GM21528 (cell line): Measurements from ENCODE around the gene FAM169A.
"Not testable (repeated sequence)": the region's sequence is repeated elsewhere in the genome, so short reads cannot be mapped to it uniquely, and the experiment has no call there.

ENCODE experiments used
- ATAC-seq: cut with Tn5 transposase; IDR thresholded peaks from one replicate; pipeline ENCODE4 v1.9.1; 2021; ENCODE audit warnings: mild to moderate bottlenecking, moderate library complexity; ENCODE audit not compliant: unreplicated experiment, low FRiP score

The FAM169A gene

GRCh38 chr5:74865804-74866595 lies at the start of gene FAM169A:
Gene FAM169A (minus strand): TSS chr5:74866387. CDS start chr5:74841676, 24,711 bp downstream.
- ATAC-seq, result peak; percentile 59

DNA sequence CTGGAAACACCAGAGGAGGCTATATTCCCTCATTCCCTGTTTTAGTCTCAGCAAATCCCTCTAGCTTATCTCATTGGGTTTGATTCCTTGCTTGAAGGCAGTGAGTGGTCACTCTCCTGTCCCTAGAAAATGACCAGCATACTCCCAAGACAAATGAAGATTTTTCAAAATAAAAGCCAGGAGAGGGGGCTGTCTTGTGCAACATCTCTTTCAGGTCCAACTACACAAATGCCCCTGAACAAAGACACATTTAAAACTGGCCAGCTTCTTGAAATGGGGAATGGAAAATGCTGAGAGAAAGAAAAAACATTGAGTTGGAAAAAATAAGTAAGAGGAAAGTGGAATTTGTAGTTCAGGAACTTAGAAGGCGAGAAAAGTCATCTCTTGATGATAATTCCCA lies 49.3 kb upstream of the FAM169A start:
- no peak for ATAC-seq

DNA sequence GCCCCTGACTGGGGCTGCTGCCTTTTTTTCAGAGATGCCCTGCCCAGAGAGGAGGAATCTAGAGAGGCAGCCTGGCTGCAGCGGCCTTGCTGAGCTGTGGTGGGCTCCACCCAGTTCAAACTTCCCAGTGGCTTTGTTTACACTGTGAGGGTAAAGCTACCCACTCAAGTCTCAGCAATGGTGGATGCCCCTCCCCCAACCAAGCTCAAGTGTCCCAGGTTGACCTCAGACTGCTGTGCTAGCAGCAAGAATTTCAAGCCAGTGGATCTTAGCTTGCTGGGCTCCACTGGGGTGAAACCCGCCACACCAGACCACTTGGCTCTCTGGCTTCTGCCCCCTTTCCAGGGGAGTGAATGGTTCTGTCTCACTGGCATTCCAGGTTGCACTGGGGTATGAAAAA lies 45.2 kb upstream of the FAM169A start:
- not testable (repeated sequence) for ATAC-seq

GRCh38 chr5:74909888-74910287 lies 43.7 kb upstream of the FAM169A start:
- not testable (repeated sequence) for ATAC-seq

GRCh38 chr5:74908237-74908636 lies 42.0 kb upstream of the FAM169A start:
- not testable (repeated sequence) for ATAC-seq

GRCh38 chr5:74904713-74905112 lies 38.5 kb upstream of the FAM169A start:
- ATAC-seq, result not testable (repeated sequence)

GRCh38 chr5:74903165-74903787 lies 37.1 kb upstream of the FAM169A start:
- ATAC-seq, result no peak

DNA sequence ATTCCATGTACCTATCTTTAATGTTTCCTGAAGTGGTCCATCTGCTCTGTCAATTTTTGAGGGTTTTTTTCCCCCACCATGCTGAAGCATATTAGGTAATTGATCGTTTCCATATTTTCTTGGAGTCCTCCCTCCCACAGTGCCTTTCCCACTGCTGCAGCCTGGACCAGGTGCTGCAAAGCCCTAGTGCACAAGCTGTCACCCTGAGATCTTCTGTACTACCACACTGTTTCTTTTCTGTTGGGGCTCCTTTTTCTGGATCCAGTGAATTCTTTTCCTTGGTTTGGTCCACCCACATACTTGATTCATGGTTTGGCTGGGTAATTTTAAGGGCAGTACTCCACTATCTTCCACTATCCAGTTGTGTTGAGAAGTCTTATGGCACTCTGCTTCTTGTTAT lies 30.9 kb upstream of the FAM169A start:
- ATAC-seq, result no peak

- ATAC-seq, result no peak
Observed at GRCh38 chr5:74895906-74896305, 29.7 kb upstream of the FAM169A start.

- no peak for ATAC-seq
Observed at GRCh38 chr5:74894351-74894750, 28.2 kb upstream of the FAM169A start.

GRCh38 chr5:74892921-74893320 lies 26.7 kb upstream of the FAM169A start:
- ATAC-seq, result no peak

DNA sequence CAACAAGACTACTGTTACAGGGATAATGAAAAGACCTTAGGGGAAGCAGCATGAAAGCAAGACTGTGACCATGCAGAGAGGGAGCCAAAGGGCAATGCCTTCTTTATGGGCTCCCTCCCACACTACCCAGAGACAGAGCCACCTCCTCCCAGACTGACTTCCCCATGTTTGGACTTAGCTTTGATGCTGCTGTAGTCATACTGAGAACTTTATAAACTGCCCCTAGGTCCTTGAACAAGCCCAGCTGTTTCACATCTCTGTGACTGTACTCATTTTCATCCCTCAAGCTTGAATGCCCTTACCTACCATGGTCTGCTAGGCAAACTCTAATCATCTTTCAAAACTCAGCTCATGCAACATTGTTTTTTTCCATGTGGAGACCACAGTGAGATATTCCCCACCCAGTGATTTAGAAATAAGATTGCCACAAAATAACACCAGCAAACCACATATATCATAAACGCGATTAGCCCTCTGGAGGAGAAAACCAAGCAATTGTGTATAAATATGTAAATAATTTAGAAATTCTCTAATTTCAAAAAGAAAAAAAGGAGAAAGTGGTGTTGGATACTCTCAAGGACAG lies 23.4 kb upstream of the FAM169A start:
- ATAC-seq, result peak; percentile 58

GRCh38 chr5:74888117-74888516 lies 21.9 kb upstream of the FAM169A start:
- no peak for ATAC-seq

DNA sequence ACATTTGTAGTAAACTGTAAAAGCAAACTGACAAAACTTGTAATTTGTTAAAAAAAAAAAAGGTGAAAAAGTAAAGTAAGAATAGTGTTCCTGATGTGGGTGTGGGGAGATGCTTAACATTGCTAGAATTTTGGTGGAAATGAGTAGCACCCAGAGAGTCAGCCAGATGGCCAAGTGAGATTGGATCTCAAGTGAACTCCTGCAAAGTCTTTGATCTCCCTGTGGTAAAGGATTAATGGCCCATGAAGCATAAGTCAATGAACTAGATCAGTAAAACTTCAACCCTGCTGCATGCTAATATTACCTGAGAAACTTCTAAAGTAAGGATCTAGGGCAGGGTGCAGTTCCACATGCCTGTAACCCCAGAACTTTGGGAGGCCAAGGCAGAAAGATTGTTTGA lies 19.0 kb upstream of the FAM169A start:
- ATAC-seq, result no peak

GRCh38 chr5:74882379-74883134 lies 16.4 kb upstream of the FAM169A start:
- ATAC-seq, result not testable (repeated sequence)

DNA sequence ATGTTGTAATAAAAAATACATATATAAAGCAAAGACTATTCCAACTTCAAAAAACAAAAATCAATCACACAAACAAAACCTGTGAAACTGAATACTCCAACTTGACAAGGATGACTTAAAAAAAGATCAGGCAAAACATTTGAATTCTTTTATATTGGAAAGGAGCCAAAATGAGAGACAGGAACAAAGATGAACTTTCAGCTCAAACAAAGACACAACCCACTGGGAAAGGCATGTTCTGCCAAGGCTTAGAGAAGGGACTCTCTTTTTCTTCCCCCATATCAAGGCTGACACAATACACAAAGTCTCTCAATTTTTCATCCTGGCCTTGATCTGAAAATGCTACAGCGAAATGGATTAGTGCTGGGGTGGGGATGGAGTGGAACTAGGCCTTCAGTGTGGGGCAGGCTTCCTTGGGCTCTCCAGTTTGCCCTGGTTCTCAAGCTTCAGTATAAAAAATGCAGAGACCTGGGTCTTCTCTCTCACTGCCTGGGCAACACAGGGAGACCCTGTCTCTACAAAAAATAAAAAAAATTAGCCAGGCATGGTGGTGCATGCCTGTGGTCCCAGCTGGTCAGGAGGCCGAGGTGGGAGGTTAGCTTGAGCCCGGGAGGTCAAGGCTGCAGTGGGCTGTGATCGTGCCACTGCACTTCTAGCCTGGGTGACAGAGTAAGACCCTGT lies 11.6 kb upstream of the FAM169A start:
- no peak for ATAC-seq

DNA sequence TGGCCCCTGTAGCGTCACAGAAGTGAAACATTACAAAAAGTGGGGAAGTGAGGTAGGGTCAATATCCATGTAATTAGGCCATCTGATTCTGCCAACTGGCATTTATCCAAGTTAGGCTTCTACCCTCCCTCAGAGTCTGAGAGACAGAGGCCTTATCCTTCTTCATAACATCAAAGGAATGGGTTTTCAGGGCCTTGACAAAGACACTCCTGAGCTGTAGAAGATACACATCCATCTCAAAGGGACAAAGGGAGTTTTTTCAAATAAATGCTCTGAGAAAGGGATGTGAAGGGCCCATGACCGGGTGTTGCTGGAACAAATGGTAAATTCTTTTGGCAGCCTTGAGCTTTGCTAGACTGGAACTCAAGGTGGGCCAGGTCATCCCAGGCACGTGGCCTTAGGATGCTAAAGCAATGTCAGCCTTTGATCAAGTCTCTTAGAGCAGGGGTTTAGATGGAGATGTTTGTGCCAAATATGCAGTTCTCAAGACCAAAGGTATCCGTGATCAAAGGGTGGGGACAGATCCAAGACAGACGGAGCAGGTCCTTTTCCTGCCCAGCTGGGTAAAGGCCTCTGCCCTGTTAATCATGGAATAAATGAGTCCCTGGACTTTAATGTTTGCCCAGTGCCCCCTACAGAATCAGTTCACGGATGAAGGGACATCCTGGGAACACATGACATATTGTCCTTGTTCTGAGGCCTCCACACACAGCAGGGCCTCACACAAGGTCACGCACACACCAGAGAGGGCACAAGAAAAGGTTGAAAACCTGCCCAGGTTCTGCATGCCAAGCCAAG lies 10.0 kb upstream of the FAM169A start:
- no peak for ATAC-seq

DNA sequence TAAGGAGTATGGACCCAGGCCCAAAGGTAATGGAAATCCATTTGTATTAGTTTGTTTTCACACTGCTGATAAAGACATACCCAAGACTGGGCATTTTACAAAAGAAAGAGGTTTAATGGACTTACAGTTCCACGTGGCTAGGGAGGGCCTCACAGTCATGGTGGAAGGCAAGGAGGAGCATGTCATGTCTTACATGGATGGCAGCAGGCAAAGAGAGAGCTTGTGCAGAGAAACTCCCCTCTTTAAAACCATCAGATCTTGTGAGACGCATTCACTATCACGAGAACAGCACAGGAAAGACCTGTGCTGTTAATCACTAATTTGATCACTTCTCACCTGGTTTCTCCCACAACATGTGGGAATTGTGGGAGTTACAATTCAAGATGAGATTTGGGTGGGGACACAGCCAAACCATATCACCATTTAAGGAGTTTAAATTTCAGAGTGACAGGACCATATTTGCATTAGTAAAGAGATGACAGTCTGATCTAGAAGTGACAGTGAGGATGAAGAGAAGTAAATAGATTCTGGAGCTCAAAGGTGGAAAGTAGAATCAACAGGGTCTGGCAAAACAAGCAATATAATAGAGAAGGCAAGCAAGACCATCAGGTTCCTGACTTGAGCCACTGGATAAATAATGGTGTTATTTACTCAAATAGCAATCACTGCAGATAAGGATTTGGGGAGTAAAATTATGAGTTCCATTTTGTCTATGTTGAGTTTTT lies 7.5 kb upstream of the FAM169A start:
- ATAC-seq, result no peak
